H1 (cell line): Measurements from ENCODE around the gene HMX1. TPM values are rescaled to one million over a fixed set of nuclear protein-coding genes. Genes with fewer than 3 reads are reported as not detected.

ENCODE experiments used
- ATF3 ChIP-seq: IDR thresholded peaks from 2 replicates; pipeline ENCODE4 v1.6.1; 2011; ENCODE audit warnings: low read depth, mild to moderate bottlenecking, low read length; ENCODE audit not compliant: insufficient read depth
- CTCF ChIP-seq, 3 experiments: IDR thresholded peaks; 1 replicate in 2 of 3; 2 replicates in 1 of 3; pipeline versions ENCODE4 v1.5.1 to v1.6.1; 2011; ENCODE audit warnings: low read length in 3 of 3, mild to moderate bottlenecking in 3 of 3, inconsistent platforms in 2 of 3, low read depth in 1 of 3, moderate library complexity in 1 of 3; ENCODE audit not compliant: insufficient read depth in 1 of 3; ENCODE audit errors: control extremely low read depth in 1 of 3
- EP300 ChIP-seq, 2 experiments: IDR thresholded peaks; 1 replicate in 1 of 2; 2 replicates in 1 of 2; pipeline ENCODE4 v1.6.1; 2011 to 2012; ENCODE audit warnings: low read depth in 2 of 2, low read length in 2 of 2, mild to moderate bottlenecking in 2 of 2, borderline replicate concordance in 1 of 2, inconsistent platforms in 1 of 2, moderate library complexity in 1 of 2
- FOSL1 ChIP-seq: IDR thresholded peaks from 2 replicates; pipeline ENCODE4 v1.6.1; 2011; ENCODE audit warnings: mild to moderate bottlenecking, low read depth, low read length, moderate library complexity; ENCODE audit not compliant: insufficient read depth
- JUND ChIP-seq: IDR thresholded peaks from 2 replicates; pipeline ENCODE4 v1.6.1; 2011; ENCODE audit warnings: mild to moderate bottlenecking, improper control_type of control experiment, low read length
- KDM4A ChIP-seq: IDR thresholded peaks from one replicate; pipeline ENCODE4 v1.7.1; 2012; ENCODE audit warnings: low read depth, mild to moderate bottlenecking, moderate library complexity, low read length, inconsistent platforms; ENCODE audit not compliant: severe bottlenecking
- TCF12 ChIP-seq: IDR thresholded peaks from 2 replicates; pipeline ENCODE4 v1.6.1; 2011; ENCODE audit warnings: low read depth, mild to moderate bottlenecking, low read length
- polyA plus RNA-seq, 7 experiments: library from polyadenylated mRNA; depleted of rRNA in 3 of 7; stranded (reverse) in 5 of 7; unstranded in 2 of 7; fragments of >200 nt in 5 of 7; fragments of 200-250 nt in 2 of 7; gene quantifications; 1 replicate in 5 of 7; 2 replicates in 1 of 7; 4 replicates in 1 of 7; pipeline versions ENCODE4 v1.2.1 to v1.2.3, GENCODE V29; 2011 to 2013; ENCODE audit warnings: missing spikeins in 2 of 7, mixed read lengths in 2 of 7
- total RNA-seq: library from RNA; stranded (reverse); fragmentation: NEBNext Ultra II Directional; extraction: Animal tissue kit (Norgen Biotek cat#: 25700); gene quantifications from 2 replicates; pipeline ENCODE4 v1.2.1, GENCODE V29; 2021

The HMX1 gene
- total and polyA plus RNA-seq, 2 of the 8 experiments (the other 6 are each of a cell fraction or from before 2014, with no cell fraction given) = 0.26 TPM; not detected in 1

- no peak for TF ChIP-seq CTCF (IDR thresholded peaks at IDR 0.05; ENCODE audit: control extremely low read depth in 1 of 3, insufficient read depth in 1 of 3, low read depth in 1 of 3, low read length in 3 of 3)
- TF ChIP-seq ATF3 = no peak
- TF ChIP-seq JUND = no peak
- no peak for TF ChIP-seq FOSL1
- TF ChIP-seq EP300 (IDR thresholded peaks at IDR 0.05; ENCODE audit: borderline replicate concordance in 1 of 2, low read depth in 2 of 2, low read length in 2 of 2) = no peak
- no peak for TF ChIP-seq KDM4A
- TF ChIP-seq TCF12 = no peak
These were observed 3.2 kb downstream of the HMX1 start (continued) for GRCh38 chr4:8868321-8869001.
